Measurements from ENCODE around the gene ROCK2. TPM values are rescaled to one million over a fixed set of nuclear protein-coding genes. Genes with fewer than 3 reads are reported as not detected.

Gene ROCK2
- total and polyA plus RNA-seq, 4 donors, result 5.3 to 31.0 (median 12.2) TPM

GRCh38 chr2:11347403-11347959 is 3.0 kb upstream of the ROCK2 start:
- Histone ChIP-seq H3K27me3 (ENCODE audit: control insufficient read depth in 4 of 4, insufficient read depth in 4 of 4, low read length in 3 of 4) (no peaks in the 10 kb centered on the region), H3K27ac (ENCODE audit: low read depth in 1 of 2, low read length in 2 of 2) (no peak overlapping the region), H3K9me3 (ENCODE audit: control insufficient read depth in 4 of 4, low read length in 3 of 4) (no peaks in the 10 kb centered on the region), H3K4me1 (ENCODE audit: control insufficient read depth in 4 of 4, insufficient read depth in 4 of 4, low read length in 3 of 4) (peaks cover 3 to 30% (median 11%) of the 10 kb centered on the region in 4 donors), H3K9ac (ENCODE audit: low read depth in 1 of 2, low read length in 2 of 2) (no peak overlapping the region), H3K4me3 (ENCODE audit: low read depth in 1 of 3, low read length in 3 of 3) (no peak overlapping the region), H3K36me3 (ENCODE audit: control insufficient read depth in 4 of 4, insufficient read depth in 3 of 4, low read depth in 1 of 4, low read length in 3 of 4) (no peaks in the 10 kb centered on the region)
- no peak for TF ChIP-seq MAX (IDR thresholded peaks at IDR 0.05)
- 95% methylated on average over 7 of the region's 7 CpGs for WGBS
- no peak for DNase-seq (ENCODE audit: low spot score)

- no peaks in the 10 kb centered on the region for H3K9me3 ChIP-seq (ENCODE audit: control insufficient read depth in 4 of 4, low read length in 3 of 4)
- H3K4me3 ChIP-seq (ENCODE audit: low read depth in 1 of 3, low read length in 3 of 3), result no peak overlapping the region
- H3K4me1 ChIP-seq (ENCODE audit: control insufficient read depth in 4 of 4, insufficient read depth in 4 of 4, low read length in 3 of 4), result peaks cover 4 to 42% (median 25%) of the 10 kb centered on the region in 4 donors
- H3K27me3 ChIP-seq (ENCODE audit: control insufficient read depth in 4 of 4, insufficient read depth in 4 of 4, low read length in 3 of 4), result no peaks in the 10 kb centered on the region
- WGBS, result 93% methylated on average over 4 of the region's 4 CpGs
- peak overlapping the region in 1 of 2 donors; percentile 95 for H3K27ac ChIP-seq (ENCODE audit: low read depth in 1 of 2, low read length in 2 of 2)
- DNase-seq (ENCODE audit: low spot score), result no peak
- no peak overlapping the region for H3K9ac ChIP-seq (ENCODE audit: low read depth in 1 of 2, low read length in 2 of 2)
- no peaks in the 10 kb centered on the region for H3K36me3 ChIP-seq (ENCODE audit: control insufficient read depth in 4 of 4, insufficient read depth in 3 of 4, low read depth in 1 of 4, low read length in 3 of 4)
- TF ChIP-seq MAX (IDR thresholded peaks at IDR 0.05) (no peak), ZBTB33 (IDR thresholded peaks at IDR 0.05) (no peak), HNF4A (conservative IDR thresholded peaks at IDR 0.05) (no peak), REST (IDR thresholded peaks at IDR 0.05) (no peak), GABPA (IDR thresholded peaks at IDR 0.05 in 1 of 2, conservative IDR thresholded peaks at IDR 0.05 in 1 of 2) (no peak), HNF4G (IDR thresholded peaks at IDR 0.05) (no peak), SP1 (IDR thresholded peaks at IDR 0.05) (no peak), CTCF (IDR thresholded peaks at IDR 0.05; ENCODE audit: low read depth, low read length, missing input control) (no peak), JUND (IDR thresholded peaks at IDR 0.05) (no peak), FOXA1 (IDR thresholded peaks at IDR 0.05) (no peak), RAD21 (IDR thresholded peaks at IDR 0.05) (no peak), FOXA2 (IDR thresholded peaks at IDR 0.05) (no peak), ATF3 (IDR thresholded peaks at IDR 0.05) (no peak), TAF1 (conservative IDR thresholded peaks at IDR 0.05) (no peak), YY1 (IDR thresholded peaks at IDR 0.05) (no peak), RXRA (IDR thresholded peaks at IDR 0.05) (no peak), NR2F2 (IDR thresholded peaks at IDR 0.05) (no peak), EGR1 (IDR thresholded peaks at IDR 0.05; ENCODE audit: low read depth in 2 of 2) (no peak)
Observed at GRCh38 chr2:11346023-11346482, 1.6 kb upstream of the ROCK2 start.
